DMS114 treated with DMSO at 0.1 percent for 48 hours (cell line): Measurements from ENCODE around the gene GNA14.
"Not testable (repeated sequence)": the region's sequence is repeated elsewhere in the genome, so short reads cannot be mapped to it uniquely, and the experiment has no call there.

Experiments
- DNase-seq: peaks from one replicate; lab custom pipeline; 2025; ENCODE audit not compliant: unreplicated experiment; lab: John Stamatoyannopoulos, UW

GNA14 gene

DNA sequence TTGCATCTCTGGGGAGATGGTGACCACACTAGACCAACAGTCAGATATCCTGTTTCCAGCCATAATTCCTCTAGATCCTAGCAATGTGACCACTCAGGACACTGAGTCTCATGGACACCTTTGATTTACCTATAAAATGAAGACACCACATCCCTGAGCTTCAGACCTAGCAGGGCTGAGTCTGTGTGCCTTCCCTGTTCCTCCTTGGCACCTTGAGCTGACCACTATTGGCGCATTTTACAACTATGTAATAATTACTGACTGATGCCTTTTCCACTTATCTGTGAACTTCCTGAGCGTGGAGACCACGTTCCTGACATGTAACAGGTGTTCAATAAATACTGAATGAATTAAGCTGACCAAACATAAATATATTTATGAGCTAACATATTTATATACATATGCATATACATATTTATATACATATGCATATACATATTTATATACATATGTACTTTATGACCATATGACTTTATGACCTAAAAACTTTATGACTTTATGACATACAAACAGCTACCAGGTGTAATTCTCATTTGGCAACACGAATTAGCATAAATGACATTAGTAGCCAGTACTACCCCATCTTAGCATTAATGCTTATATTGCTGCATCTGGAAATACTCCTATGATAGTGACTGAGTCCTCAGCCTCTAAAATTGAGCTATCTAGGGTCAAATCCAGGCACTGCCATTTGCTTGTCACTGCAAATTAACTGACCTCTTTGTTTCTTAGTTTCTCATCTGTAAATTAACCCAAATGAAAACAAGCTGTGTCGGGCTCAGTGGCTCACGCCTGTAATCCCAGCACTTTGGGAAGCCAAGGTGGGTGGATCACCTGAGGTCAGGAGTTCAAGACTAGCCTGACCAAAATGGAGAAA is 150.6 kb downstream of the GNA14 start:
- DNase-seq: no peak

DNA sequence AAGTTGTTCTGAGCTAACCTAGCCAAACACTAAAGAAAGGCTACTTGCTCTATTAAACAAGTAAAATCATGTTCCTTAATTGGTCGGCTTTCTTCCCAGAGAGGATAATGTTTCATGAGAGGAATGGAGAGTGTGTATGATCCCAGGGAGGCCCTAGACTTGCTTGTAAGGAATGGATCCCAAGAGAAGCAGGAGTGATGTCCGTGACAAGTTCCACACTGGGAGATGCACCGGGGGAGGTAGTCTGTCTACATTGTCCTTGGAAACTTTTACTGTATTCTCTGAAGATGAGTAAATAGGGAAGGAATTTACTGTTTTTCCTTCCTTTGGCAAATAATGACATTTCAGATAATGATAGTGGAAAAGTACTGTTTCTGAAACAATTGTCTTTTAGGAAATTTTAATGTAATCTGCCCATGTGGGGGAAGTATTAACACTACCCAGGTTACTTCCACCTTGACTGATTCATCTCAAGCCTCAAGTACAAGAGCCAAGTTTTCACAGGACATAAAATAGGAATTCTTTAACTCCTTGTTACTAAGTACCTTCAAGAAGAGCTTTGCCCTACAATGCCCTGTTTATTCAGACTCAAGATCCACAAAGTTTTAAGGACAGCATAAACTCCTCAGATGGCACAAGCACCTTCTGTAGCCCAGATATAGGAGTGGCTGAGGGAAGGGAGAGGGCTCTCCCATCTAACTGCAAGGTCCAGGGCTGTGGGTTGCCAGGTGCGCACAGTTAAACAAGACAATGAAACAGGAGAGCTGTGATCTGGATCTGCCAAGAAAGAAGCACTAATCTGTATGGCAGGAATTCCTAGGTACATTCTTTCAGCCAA is 152.1 kb downstream of the GNA14 start:
- DNase-seq: no peak

DNA sequence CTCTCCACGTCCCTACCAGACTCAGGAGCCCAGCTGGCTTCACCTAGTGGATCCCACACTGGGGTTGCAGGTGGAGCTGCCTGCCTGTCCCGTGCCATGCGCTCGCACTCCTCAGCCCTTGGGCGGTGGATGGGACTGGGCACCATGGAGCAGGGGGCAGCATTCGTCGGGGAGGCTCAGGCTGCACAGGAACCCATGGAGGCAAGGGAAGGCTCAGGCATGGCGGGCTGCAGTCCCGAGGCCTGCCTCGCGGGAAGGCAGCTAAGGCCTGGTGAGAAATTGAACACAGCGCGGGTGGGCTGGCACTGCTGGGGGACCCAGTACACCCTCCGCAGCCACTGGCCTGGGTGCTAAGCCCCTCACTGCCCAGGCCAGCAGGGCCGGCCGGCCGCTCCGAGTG is 157.8 kb downstream of the GNA14 start:
- not testable (repeated sequence) for DNase-seq

DNA sequence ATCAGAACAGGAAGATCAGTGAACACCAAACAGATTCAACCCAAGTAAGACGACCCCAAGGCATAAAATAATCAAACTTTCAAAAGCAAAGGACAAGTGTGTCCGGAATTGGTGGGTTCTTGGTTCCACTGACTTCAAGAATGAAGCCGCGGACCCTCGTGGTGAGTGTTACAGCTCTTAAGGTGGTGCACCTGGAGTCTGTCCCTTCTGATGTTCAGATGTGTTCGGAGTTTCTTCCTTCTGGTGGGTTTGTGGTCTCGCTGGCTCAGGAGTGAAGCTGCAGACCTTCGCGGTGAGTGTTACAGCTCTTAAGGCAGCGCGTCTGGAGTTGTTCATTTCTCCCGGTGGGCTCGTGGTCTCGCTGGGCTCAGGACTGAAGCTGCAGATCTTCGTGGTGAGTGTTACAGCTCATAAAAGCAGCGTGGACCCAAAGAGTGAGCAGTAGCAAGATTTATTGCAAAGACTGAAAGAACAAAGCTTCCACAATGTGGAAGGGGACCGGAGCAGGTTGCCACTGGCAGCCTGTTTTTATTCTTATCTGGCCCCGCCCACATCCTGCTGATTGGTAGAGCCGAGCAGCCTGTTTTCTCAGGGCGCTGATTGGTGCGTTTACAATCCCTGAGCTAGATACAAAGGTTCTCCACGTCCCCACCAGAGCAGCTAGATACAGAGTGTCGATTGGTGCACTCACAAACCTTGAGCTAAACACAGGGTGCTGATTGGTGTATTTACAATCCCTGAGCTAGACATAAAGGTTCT is 158.5 kb downstream of the GNA14 start:
- DNase-seq: not testable (repeated sequence)

DNA sequence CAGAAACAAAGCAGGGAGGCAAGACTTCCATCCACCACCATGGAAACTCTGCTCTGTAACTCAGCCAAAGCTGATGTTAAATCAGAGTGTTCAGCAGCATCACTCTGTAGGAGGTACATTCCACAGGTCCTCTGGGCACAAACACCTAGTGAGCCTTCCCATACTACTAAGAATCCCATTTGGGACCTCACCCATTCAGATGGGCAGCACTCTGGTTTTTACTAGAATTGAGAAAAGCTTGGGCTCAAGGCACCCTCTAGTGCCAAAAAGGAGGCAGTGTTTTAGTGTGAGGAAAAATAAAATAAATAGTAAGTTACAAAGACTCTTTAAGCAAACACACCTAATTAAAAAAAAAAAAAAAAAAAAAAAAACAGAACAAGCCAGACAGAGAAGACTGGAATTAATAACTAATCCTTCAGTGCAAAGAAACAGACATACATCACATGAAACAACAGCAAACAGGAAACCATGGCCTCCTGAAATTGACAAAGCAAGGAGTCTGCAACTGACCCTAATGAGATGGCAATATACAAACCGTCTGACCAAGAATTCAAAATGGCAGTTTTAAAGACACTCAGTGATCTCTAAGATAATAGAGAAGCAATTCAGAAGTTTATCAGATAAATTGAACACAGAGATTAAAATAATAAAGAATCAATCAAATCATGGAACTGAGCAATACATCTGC is 159.5 kb downstream of the GNA14 start:
- DNase-seq: peak; percentile 42

DNA sequence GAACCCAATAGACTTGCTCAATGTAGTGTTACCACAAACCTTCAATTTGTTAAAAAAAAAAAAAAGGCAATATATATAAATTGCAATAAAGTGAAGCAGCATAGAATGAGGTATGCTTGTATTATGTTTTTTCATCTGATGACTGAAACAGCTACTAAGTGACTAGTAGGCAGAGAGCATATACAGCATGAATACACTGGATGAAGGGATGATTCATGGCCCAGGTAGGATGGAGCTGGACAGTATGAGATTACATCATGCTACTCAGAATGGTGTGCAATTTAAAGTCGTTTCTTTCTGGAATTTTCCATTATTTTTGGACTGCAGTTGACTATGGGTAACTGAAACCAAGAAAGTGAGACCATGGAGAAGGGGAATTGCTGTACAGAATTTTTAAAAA is 161.2 kb downstream of the GNA14 start:
- no peak for DNase-seq

DNA sequence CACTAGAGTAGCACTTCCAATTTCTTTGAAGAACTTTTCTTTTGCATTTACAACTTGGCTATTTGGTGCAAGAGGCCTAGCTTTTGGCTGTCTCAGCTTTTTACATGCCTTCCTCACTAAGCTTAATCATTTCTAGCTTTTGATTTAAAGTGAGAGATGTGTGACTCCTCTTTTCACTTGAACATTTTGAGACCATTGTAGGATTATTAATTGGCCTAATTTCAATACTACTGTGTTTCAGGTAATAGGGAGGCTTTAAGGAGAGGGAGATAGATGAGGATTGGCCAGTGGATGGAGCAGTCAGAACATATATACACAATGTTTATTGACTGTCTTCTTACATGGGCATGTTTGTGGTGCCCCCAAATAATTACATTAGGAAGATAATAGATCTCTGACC is 161.7 kb downstream of the GNA14 start:
- no peak for DNase-seq

DNA sequence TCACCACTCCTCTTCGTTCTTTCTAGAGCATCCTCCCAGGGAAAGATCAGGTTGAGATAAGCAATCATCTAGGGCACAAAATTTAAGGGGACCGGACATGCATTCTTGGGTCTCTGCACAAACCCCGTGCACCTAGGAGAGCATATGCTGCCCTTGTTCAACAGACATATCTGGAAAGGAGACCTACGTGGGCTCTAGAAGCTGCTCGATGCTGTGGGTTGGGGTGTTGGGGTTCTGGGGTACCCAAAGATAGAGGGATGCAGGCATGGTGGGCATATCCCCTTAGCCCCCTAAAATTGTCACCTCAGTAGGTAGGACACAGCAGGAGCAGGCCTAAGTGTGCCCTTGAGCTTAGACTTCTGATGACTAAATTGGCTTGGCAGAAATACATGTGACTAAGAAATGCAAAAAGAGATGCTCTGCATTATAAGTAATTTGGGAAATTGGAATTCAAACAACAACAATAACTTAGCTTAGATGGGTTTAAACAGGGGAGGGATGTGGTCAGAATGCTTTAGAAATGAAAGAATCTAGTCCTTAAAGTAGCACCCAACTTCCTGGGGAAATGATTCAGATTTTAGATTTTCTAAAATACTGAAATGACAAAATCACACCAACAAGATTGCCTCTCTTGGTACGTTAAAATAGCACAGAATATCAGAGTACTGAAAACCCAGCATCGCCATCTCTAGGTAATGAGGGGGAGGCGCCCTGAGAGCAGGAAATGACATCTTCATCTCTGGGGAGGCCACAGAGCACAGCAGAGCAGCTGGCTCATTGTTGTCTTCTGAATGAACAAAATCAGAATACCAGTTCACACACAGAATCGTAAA is 172.3 kb downstream of the GNA14 start:
- DNase-seq: no peak

DNA sequence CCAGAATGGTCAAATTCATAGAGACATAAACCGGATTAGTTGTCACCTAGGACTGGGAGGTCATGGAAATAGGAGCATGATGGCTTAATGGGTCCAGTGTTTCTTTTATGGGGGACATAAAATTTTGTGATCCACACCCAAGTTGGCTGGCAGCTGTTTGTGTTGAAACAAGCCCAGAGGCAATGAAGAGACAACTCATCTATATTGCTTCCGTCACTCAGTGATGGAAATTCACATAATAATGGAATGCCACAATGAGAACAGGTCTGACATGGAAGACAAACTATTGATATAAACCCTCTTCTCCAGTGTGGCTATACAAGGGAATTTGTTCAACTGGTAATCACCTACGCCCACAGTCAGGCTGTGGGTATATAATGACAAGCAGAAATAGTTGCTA is 173.2 kb downstream of the GNA14 start:
- DNase-seq: no peak

DNA sequence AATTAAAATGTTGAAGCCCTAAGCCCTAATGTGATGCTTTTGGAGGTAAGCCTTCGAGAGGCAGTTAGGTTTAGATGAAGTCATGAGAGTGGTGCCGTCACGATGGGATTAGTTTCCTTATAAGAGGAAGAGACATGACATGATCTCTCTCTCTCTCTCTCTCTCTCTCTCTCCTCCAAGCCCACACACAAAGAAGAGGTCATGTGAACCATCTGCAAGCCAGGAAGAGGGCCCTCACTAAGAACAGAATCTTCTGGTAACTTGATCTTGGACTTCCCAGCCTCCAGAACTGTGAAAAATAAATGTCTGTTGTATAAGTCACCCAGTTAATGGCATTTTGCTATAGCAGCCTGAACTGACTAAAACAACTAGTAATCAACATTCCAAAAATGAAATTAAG is 175.5 kb downstream of the GNA14 start:
- DNase-seq: no peak

DNA sequence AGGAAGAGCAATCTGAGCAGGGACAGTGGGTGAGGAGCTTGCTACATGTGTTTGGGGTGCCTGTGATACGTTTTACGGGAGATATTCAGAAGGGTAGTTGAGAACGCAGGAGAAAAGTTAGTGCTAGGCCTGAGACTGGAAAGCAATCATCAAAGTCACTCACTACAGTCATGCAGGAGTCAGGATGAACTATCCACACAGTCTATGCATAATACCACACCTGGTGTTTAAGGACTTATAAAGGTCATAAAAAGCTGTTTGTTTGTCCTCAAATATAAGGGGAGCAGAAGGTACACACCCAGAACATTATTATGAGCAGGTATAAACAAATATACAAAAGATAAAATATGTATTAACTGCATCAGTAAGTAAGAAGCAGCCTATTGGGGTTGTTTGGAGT is 176.6 kb downstream of the GNA14 start:
- DNase-seq: no peak

DNA sequence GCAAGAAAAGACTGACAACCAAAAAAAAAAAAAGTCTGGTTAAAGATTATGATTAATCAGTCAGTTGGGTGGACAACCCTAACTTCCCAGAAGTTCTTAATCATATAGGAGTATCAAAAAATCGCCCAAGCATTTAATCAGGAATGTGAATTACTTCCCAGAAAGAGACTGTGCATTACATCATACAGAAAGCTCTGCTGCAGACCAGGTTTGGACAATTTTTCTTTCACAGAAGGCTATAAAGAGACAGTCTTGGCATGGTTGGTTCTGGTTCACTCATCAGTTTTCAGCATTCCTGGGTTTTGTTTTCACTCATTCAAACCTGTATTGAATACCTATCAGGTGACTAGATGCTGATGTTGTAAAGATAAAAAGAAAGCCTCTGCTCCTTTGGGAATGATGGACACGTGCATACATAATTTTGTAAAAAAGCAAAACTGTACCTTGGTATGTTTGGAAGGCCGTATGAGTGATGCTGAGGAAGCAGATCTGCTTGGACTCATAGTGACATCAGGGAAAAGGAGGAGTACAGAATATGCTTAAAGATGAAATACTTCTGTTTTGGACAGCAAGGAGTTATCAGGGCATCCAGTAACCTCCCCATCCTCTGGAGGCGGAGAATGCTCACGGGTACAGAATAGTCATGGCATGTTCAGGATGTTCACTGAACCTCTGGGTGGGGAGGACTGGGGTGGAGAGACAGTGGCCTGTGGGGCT is 178.4 kb downstream of the GNA14 start:
- no peak for DNase-seq

DNA sequence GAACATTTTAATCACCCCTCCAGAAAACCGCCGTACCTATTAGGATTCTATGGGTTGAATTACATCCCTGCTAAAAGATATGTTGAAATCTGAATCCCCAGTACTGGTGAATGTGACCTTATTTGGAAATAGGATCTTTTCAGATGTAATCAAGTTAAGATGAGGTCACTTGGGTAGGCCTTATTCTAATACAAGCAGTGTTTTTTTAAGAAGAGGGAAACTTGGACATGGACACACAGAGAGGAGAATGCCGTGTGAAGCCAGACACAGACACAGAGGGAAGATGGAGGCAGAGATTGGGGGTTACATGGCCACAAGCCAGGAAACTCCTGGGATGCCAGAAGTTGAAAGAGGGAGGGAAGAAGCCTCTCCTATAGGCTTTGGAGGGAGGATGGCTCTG is 183.5 kb downstream of the GNA14 start:
- DNase-seq: no peak

DNA sequence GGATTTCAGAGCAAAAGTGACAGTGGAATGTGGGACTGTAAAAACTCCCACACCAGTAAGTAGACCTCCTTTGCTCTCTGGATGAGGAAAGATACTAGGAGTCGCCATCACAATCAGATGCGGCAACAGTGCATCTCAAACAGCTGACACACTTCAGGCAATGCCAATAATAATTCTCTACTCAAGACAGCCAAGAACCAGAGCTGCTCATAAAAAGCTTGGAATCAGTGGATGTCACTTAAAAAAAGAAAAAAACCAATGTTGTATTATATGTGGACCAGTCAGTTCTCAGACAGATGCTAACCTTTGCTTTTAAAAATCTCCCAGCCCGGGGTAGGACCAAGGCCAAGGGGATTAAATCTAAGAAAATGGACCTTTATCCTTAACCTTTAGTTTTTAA is 185.0 kb downstream of the GNA14 start:
- no peak for DNase-seq

DNA sequence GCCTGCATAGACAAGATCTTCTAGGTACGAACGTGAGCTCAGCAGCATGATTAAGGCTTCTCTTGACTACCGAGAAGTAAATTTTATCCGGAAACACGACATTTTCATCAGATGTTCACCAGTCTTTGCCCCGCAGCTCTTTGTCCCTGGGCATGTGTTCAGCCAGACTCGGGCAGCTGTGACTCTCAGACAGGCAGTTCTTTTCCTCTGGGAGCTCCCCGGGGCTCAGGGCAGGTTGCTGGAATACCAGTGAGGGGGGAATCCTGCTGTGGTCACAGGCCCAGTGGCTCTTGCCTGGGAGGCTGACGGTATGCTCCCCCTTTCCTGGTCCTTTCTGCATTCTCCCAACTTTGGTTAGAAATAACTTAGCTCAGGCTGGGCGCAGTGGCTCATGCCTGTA is 186.1 kb downstream of the GNA14 start:
- no peak for DNase-seq

DNA sequence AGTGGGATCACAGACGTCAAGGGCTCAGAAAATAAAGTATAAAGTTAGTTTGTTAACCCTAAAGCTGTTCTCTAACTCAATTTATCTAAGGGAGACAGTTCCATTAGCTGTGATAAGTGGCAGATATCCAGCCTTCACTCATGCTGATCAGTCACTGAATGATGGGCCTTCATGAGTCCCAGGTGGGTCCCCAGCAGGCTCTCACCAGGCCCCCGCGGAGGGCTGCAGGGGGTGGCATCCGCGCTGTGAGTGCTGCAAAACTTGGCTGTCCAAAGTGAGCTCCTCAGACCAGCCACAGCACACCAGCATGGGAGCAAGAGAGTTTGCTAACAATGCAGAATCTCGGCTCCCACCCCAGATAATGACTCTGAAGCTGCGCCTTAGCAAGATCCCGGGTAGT is 187.2 kb downstream of the GNA14 start:
- DNase-seq: no peak

DNA sequence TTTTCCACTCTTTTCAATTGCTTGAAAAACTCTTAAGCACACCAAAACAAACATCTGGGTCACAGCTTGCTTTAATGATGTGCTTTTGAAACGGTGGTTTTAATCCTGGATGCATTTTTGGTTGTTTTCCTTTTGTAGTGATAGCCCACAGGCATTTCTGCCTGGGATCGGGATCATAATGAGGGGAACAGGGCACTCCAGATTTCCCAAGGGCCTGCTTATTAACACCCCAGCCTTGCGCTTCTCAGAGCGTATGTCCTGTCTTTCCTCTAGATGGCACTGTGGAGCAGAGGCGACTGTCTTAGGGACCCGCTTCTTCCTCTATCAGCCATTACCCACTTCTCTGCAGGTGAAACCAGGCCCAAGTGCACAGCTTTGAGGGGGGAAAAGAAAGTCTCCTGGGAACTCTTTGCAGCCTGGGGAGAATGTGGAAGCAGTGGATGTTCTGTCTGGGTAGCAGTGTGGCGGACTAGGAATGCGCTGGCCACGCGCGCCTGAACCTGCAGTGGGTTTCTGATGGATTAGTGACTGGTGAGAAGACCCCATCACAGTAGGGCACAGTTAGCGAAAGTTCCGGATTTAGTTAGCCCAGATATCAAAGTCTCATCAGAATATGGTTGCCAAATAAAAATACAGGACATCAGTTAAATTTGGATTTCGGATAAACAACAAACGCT is 190.1 kb downstream of the GNA14 start:
- DNase-seq: peak; percentile 13

DNA sequence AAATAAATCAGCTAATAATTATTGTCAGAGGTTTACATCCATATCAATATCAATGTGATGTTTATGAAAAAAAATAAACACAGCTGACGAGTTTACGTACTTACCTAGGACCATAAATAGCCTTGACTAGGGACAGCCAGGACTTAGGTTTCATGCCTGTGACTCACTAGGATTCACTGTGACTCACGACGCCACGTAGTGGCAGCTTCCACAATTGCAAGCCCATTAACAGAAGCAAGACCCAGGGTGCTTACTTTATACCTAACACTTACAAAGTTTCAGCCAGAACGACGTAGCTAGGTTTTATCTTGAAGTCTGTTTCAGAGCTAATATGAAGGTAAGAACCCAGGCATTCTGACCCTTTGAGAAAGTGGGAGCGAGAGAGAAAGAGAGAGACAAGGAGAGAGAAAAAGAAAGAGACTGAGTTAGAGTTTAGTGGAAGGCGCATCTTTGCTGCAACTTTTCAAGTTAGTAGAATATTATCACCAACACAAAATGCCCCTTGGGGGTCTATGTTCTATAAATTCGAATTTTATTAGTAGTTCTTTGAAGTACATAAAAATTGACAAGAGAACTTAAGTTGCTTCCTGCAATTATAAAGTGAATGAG is 191.2 kb downstream of the GNA14 start:
- peak; percentile 59 for DNase-seq
